DMS79 treated with DMSO at 0.1 percent for 48 hours (cell line): Measurements from ENCODE around the gene FAM78B.
A peak's percentile ranks its signal among the peaks of the same experiment; 100 is the strongest.

Experiments
- DNase-seq: peaks from one replicate; lab custom pipeline; 2025; lab: John Stamatoyannopoulos, UW

FAM78B gene

DNA sequence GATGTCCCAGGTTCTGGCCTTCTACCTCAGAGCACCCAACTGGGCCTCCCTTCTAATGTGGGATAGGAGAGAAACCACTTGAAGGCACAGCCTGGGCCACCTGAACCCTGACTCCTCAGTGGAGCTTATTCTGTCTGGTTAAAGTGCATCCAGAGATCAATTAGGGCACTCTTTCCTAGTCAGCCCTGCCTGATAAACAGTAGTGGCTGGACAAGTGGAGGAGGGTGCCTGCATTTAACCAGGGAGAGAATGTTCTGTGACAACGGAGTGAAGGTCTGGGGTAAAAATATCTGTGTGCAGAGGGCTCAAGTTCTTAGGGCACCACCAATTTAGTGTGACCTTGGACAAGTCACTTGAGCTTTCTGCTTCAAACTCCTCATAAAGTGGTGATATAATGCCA is 101.8 kb downstream of the FAM78B start:
- no peak for DNase-seq

- no peak for DNase-seq
Observed at GRCh38 chr1:166064313-166064926, 102.4 kb downstream of the FAM78B start.

- no peak for DNase-seq
Observed at GRCh38 chr1:166063701-166064100, 103.1 kb downstream of the FAM78B start.

DNA sequence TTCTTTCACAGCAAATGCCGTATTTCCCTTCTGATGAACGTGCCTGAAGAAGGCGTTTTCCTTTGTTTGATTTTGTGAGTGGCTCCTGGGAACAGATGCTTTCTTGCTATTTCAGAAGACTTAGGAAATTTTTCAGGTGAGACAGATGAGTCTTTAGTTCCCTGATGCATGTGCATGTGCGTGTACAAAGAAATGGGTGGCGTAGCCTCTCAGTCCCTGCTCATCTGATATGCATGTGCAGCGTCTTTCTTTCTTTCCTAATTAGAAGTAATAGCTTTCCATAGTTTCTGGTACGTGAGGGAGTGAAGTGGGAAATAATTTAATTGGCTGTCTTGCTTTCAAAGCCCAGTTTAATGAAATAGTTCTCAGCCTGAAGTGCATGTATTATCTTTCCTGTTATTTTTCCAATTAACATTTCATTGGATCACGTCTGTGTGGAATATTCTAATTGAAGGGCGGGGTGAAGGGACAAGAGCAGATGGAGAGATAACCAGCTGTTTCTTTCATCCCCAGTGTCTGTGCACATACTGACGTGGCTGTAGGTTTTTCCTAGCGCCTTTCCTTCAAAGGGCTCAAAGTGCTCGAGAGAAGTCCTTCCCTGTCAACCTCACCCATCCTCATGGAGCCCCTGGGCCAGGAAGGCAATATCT is 104.3 kb downstream of the FAM78B start:
- no peak for DNase-seq

GRCh38 chr1:166057650-166058049 is 109.2 kb downstream of the FAM78B start:
- DNase-seq, result no peak

DNA sequence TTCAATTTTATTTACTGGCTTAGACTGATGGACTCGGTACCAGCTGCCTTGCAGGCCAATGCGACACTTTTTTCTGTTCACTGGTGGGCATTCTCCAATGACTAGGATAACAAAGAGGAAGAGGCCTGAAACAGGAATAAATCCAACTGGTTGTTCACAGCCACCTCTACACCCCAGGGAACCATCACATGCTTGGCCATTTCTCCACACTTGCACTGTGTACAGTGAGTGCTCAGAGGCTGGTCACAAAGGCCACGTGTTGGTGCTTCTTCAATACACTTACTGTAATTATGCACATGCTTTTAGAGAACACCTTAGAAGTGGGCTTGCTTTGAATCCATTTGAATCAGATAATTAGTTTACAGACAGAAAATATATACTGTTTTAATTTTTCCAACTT is 113.4 kb downstream of the FAM78B start:
- DNase-seq, result no peak

GRCh38 chr1:166040202-166040997 is 126.4 kb downstream of the FAM78B start:
- no peak for DNase-seq

DNA sequence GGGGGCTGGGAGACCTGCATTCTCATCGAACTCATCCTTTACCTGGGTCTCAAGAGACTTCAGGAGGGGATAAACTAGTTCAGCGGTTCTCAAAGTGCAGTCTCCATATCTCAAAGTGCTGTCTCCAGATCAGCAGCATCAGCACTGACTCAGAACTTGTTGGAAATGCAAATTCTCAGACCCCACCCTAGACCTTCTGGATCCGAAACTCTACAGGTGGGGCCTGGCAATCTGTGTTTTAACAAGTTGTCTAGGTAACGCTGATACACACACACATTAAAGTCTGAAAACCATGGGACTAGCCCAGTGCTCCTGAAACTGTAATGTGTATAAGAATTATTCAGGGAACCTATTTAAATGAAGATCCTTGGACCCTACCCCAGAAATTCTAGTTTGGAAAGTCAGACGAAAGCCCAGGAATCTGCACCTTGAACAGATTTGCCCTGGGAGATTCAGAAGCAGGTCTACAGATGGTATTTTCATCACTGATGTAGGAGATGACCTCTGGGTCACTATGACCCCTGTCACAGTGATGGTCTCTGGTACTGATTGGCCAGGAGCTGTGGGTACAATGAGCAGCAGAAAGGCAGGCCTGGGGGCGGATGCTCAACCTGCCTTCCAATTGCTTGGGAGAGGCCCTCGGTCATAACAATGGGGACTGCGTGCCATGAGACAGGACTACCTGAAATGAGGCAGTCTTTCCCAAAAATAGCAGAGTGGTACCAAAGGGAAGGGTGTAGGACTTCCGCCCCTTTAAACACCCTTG is 127.2 kb downstream of the FAM78B start:
- DNase-seq, result no peak

GRCh38 chr1:166036092-166036491 is 130.7 kb downstream of the FAM78B start:
- DNase-seq, result no peak

DNA sequence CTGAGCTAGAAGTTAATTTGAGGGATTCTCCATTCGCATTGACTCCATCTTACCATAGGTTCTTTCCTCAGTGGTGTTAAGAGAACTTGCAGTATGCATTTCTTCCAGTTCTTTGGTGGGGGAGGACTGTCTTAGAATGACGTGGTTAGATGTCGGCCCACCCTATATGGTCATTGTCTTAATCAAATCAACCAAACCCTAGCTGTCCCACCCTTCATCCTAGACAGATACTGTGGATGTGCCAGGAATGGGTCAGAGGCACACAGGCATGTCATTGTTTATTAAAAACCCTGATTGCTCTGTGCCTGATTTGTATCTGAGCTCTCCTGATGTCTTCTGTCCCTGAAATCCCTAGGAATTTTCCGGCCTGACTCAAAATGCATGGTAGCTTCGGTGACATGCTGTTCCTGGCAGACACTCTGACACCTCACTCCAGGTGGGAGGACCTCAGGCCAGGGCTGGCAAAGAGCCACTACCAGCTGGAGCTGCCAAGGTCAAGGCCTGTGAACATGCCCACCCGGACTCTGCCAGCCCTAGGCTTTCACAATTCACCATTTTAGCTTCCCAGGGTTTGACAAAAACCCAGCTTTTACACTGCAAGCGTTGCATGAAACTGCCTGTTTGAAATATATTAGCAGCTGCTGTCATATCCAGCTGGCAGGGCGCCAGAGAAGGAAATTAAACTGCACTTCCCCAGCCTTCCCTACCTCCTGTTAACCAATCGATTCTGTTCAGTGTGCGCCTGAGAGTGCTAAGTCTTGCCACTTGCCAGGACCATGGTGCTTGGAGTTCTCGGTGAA is 134.0 kb downstream of the FAM78B start:
- peak; percentile 31 for DNase-seq

- no peak for DNase-seq
Observed at GRCh38 chr1:166031932-166032571, 134.7 kb downstream of the FAM78B start.

DNA sequence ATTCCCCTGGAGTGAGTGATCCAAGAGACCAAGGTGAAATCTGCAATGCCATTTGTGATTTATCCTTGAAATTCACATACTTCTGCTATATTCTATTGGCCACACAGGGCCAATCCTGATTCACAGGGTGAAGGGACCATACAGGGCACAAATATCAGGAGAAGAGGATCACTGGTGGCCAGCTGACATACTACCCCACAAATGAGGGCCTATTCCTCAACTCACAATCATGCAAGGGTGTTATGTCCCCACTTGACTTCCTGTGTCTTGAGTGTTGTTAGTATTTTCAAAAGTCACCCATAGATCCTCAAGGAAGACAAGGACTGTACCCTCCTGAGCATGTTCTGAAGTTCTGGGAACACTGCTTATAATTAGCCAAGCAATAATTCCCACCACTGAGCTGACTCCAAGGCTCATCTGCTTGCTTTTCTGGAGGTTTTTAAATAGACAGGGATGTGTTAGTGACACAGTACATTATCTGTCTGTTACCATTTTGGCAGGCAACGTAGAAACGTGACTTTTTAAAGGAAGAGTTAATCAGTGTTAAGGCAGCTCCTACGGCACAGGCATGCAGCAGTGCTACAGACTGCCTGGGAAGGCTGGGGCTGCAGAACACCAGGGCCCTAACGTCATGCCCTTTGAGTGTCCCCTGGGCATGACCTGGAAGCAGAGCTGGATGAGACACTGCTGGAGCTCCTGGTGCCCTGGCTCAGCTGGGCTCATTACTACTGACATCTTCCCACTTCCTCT is 137.4 kb downstream of the FAM78B start:
- DNase-seq, result no peak

DNA sequence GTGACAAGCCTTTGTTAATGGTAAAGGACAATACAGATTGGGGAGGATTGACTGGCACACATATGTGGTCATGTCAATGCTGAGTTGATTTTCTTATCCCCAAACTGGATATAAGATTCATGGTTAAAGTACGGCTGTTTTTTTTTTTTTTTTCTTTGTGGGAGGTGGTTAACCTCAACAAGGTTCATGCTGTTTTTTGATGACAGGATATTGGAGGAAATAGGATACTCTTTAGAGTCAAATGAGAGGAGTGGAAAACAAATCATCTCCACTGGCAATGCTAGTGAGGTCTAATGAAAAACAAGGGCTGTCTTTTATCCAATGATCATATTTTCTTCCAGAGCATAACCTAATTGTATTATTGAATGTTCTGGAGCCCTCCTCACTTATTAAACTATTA is 140.2 kb downstream of the FAM78B start:
- DNase-seq, result no peak

GRCh38 chr1:166026143-166026542 is 140.7 kb downstream of the FAM78B start:
- DNase-seq, result no peak

DNA sequence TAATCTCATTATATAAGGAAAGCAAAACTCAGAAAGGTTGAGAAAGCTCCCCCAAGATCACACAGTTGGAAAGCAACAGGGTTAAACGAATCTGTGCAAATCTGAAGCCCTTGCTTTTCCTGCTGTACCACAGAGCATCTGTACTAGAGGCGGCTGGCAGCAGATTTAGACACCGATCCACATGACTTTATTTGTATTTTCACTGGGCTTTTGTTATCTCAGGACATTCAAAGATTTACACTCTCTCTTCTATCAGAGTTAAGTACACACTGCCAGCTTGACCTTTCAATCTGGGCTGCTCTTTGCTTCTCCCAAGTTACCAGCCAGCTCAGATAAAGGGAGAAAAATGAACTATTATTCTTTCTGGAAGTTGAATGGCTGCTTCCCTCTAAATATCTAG is 146.6 kb downstream of the FAM78B start:
- no peak for DNase-seq
